OCI-LY3 (cell line): ENCODE measurements around the gene DRC1.

ENCODE experiments used
- EZH2phosphoT487 ChIP-seq: fragments of 200-600 bp; shearing (Covaris generic); IDR thresholded peaks from 2 replicates; pipeline ENCODE4 v1.6.1; 2018; ENCODE audit warnings: antibody characterized with exemption, mixed run types, low read depth
- TF ChIP-seq, protein P1 (sequence below): fragments of 200-600, 300-600 bp; sonication (generic); IDR thresholded peaks from 2 replicates; pipeline ENCODE4 v1.5.1; 2014; ENCODE audit warnings: antibody characterized with exemption, low read length, low read depth

DNA sequence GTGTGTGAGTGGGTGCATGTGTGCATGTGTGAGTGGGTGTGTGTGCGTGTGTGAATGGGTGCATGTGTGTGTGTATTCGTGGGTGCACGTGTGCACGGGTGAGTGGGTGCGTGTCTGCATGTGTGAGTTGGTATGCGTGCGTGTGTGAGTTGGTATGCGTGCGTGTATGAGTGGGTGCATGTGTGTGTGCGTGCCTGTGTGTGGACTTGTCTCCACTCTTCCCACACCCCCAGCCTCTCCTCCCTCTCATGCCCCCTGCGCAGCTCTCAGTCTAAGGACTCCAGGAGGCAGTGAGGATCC lies 81.3 kb downstream of the DRC1 start:
- TF ChIP-seq, protein P1, sequence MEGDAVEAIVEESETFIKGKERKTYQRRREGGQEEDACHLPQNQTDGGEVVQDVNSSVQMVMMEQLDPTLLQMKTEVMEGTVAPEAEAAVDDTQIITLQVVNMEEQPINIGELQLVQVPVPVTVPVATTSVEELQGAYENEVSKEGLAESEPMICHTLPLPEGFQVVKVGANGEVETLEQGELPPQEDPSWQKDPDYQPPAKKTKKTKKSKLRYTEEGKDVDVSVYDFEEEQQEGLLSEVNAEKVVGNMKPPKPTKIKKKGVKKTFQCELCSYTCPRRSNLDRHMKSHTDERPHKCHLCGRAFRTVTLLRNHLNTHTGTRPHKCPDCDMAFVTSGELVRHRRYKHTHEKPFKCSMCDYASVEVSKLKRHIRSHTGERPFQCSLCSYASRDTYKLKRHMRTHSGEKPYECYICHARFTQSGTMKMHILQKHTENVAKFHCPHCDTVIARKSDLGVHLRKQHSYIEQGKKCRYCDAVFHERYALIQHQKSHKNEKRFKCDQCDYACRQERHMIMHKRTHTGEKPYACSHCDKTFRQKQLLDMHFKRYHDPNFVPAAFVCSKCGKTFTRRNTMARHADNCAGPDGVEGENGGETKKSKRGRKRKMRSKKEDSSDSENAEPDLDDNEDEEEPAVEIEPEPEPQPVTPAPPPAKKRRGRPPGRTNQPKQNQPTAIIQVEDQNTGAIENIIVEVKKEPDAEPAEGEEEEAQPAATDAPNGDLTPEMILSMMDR = no peak
- no peak for TF ChIP-seq EZH2phosphoT487
